ENCODE results near the gene STX8.
"Not testable (repeated sequence)": the region's sequence is repeated elsewhere in the genome, so short reads cannot be mapped to it uniquely, and the experiment has no call there.

STX8 gene, protein sequence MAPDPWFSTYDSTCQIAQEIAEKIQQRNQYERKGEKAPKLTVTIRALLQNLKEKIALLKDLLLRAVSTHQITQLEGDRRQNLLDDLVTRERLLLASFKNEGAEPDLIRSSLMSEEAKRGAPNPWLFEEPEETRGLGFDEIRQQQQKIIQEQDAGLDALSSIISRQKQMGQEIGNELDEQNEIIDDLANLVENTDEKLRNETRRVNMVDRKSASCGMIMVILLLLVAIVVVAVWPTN

DNA sequence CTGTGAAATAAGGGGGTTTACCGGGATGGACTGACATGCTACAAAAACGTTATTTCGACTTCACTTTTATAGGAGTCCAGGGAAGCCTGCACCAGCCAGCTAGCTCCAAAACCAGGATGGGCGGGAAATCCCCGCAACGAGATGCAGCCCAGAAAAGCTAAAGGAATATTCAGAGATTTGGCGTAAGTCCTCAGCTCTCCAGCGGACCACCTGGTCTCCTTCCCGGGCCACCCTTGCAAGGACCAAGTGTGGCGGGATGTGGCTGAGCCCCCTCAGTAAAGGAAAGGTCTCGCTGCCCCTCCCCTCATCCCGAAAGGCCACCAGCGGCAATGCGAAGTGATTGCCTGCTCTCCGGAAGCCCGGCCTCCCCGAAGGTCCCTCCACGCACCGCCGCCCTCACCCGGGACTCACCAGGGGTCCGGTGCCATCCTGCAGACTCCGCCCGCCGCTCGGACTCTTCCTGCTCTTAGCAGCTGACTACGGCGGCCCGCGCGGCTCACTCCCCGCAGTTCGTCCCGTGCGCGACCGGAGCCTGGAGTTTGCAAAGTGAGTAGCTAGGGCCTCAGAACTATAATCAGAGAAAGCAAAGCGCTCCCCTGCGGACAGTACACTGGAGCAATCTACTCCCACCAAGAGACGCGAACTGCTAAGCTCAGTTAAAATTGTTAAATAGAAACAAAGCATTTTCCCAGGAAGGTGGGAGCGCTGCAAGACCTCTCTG, at the start of gene STX8:
STX8 (minus strand) TSS at position 440 of the 721 bp plus-strand sequence; CDS start at position 428, 12 bp downstream.
- peak; percentile 13 for DNase-seq

DNA sequence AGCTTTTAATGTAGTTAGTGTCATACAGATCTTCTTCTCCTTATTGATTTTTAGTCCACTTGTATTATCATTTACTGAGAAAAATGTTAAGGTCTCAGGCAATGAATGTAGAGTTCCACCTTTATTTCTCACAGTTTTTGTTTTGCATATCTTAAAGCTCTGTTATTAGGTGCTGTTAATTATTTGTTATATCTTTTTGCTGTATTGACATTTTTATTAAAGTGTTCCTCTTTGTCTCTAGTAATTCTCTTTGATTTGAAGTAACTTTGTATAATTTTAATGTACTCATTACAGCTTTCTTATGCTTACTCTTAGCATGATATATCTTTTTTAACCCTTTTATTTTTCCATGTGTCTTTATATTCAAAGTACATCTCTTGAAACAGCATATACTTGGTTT, 47.3 kb upstream of the STX8 start:
- DNase-seq, result no peak

DNA sequence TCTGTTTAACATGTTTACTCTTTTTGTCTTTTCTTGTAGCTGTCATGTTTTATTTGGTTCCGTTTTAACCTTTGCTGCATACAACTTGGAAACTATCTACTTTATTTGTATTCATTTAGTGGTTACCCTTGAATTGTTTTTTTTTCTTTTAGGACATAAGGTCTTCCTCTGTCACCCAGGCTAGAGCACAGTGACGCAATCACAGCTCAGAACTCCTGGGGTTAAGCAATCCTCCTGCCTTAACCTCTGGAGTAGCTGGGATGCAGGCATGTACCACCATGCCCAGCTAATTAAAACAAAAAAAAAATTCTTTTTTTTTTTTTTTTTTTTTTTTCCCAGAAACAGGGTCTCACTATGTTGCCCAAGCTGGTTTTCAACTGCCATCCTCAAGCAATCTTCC, 39.9 kb upstream of the STX8 start:
- no peak for DNase-seq

DNA sequence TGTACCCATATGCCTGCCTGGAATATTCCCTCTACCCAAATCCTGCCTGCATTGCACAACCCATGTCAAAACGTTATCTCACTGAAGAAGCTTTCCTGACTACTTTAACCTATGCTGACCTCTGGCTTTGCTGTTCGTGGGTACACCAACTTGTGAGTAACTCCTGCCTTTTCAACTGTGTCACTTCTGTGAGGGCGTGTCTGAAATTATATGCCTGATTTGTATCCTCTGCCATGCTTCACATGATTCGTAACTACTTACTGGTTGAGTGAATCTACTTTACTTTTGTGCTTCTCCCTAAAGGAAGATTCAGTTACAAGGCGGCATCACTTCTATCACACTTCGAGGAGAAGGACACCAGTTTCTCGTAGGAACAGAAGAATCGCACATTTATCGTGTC, 36.4 kb upstream of the STX8 start:
- no peak for DNase-seq

DNA sequence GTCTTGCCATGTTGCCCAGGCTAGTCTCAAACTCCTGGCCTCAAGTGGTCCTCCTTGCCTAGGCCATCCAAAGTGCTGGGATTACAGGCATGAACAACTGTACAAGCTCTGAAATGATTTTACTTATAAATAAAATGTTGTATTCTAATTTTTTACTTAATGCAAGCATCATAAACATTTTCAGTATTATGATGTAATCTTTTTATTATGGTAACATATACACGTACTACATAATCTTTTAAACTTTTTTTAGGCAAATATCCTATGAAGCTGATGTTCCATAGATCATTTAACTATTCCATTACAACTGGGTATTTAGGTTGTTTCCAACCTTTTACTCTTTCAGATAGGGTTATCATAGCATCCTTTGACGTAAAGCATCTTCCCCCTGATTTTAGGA, 35.9 kb upstream of the STX8 start:
- DNase-seq, result no peak

DNA sequence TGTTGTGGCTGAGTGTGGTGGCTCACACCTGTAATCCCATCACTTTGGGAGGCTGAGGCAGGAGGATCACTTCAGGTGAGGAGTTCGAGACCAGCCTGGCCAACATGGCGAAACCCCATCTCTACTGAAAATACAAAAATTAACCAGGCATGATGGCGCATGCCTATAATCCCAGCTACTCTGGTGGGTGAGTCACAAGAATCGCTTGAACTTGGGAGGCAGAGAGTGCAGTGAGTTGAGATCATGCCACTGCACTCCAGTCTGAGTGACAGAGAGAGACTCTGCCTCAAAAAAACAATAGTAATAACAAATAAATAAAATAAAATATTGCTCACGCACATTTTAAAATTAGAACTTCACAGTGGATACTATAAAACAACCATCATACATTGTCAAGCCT, 31.4 kb upstream of the STX8 start:
- not testable (repeated sequence) for DNase-seq

DNA sequence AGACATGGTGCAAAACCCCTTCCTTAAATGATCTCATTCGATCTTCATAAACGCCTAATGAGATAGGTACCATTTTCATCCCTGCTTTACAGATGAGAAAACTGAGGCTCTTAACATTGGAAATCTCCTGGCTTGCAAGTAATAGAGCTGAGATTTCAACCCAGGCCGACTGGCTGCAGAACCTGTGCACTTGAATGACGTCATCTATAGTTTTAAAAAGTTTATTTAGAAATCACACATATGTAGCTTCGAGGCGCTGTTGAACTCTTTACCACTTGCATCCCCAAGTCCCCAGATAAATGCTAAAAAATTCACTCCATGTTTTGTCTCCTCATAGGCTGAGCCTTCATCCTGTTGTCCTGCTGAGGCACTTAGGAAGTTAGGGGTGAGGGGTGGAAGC, 30.8 kb upstream of the STX8 start:
- no peak for DNase-seq

DNA sequence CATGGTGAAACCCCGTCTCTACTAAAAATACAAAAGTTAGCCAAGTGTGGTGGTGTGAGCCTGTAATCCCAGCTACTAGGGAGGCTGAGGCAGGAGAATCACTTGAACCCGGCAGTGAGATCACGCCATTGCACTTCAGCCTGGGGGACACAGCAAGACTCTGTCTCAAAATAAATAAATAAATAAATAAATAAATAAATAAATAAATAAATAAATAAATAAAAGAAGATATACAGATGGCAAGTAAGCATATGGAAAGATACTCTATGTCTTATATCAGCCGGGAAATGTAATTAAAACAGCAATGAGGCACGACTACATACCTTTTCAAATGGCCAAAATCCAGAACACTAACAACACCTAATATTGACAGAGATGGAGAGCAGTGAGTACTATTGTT, 29.0 kb upstream of the STX8 start:
- not testable (repeated sequence) for DNase-seq

DNA sequence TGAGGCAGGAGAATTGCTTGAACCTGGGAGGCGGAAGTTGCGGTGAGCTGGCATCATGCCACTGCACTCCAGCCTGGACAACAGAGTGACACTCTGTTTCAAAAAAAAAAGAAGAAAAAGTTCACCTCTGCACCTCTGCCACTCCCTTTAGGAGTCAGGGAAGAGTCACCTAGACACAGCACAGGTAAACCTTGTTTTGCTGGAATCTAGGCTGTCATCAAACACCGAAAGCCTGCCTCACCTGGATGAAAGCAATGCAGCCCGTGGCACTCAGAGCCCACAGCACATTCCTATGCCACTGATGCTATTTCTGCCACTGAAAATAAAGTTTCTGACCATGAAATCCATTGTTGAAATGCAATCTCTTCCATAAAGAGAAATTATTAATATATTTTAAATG, 23.0 kb upstream of the STX8 start:
- DNase-seq, result no peak

DNA sequence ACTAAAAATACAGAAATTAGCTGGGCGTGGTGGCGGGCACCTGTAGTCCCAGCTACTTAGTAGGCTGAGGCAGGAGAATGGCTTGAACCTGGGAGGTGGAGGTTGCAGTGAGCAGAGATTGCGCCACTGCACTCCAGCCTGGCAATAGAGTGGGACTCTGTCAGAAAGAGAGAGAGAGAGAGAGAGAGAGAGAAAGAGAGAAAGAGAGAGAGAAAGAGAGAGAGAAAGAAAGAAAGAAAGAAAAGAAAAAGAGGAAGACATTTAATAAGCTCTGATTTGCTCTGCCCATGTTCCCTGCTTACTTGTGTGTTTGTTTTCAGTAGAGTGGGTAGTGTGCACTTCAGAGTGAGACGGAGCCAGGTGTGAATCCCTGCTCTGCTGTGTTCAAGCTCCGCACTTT, 22.0 kb upstream of the STX8 start:
- not testable (repeated sequence) for DNase-seq

DNA sequence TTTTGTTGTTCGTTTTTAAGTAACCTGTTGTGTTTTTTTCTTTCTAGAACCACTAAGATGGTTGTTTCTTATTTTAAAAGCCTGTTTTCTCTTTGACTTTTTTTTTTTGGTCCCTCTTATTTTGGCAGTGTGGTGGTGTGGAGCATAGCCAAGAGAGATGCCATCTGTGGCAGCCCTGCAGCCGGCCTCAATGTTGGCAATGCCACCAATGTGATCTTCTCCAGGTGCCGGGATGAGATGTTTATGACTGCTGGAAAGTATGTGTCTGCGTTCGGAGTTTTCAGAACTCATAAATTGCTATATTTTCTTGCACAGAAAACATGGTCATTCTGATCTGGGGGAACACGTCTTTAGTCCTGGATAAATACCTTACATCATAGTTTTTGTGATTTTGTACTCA, 18.4 kb upstream of the STX8 start:
- no peak for DNase-seq

DNA sequence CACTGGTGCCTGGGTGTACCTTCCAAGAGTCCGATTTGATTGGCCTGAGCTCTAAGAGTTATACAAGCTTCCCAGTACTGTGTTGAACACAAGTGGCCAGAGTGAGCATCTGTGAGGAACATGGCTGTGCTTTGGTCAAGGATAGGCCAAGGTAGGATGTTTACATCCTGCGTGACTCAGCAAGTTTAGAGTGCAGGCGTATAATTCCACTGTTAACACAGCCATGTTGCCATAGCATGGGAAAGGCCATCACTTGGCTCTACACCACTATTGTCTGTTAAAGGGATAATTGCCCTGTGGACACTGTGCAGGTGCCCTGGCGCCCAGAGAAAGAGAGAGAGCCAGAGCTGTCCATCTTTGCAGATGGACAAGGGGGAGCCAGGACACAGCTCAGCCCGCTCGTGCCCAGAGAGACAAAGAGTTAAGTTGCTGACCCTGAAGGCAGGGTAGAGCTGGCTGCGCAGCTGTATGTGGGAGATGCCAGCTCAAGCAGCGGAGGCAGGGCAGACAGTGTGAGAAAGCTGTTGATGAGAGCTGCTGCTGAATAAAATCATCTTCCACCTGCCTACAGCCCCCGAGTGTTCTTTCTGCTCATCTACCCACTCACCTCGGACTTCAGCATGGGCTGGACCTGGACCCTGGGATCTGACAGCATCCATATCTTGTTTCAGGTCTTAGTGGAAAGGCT, 12.5 kb upstream of the STX8 start:
- DNase-seq, result no peak

DNA sequence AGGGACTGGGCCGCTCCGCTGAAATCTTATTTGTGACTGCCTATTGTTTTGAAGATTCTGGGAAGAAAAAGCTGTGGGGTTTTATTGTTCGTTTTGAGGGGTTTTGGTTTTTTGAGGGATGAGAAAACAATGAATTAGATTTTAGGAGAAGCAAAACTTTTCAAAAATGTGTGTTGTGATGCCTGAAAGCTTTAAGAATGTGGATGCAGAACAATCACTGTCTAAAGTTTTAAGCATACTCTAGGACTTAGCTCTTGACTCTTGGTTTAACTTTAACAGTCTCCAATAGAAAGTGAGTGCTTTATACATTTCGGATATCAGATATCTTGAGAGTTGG, 1.7 kb upstream of the STX8 start:
- no peak for DNase-seq

DNA sequence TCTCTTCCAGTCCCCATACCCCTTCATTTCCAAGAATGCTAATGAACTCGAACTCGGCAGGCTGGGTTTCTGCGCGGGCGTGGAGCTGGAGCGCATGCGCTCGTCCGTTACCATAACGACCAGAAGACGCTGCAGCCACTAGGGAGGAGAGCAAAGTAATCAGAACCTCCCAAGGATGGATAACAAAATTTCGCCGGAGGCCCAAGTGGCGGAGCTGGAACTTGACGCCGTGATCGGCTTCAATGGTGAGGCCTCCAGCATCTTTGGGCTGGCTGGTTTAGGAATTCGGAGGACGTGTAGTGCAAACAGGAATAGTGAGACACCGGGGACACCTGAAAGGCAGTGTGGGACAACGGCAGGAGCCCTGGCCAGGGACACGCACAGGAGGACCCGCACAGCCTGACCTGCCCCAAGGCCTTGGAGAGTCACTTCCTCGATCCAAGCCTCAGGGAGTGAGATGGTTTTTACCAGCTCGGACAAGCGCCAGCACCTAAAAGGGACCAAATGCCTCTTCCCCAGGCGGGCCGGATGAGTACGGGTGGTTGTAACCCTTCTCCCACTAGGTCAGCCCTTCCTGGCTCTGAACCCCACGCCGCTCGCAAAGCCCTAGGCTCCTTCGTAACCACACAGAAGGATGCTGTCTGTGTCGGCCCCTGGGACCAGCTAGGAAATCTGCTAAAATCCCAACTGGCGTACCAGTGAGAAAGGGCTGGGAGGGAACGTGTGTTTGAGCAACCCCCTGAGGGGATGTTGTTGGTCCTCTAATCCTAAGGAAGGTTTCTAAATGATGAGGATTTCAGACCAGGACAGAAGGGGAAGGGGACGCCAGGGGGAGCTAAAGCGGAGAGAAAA, 1.1 kb upstream of the STX8 start, which contains the start of gene CFAP52:
CFAP52 (plus strand) TSS at position 122 of the 852 bp plus-strand sequence; CDS start at position 176, 54 bp downstream.
- DNase-seq, result peak; percentile 12

DNA sequence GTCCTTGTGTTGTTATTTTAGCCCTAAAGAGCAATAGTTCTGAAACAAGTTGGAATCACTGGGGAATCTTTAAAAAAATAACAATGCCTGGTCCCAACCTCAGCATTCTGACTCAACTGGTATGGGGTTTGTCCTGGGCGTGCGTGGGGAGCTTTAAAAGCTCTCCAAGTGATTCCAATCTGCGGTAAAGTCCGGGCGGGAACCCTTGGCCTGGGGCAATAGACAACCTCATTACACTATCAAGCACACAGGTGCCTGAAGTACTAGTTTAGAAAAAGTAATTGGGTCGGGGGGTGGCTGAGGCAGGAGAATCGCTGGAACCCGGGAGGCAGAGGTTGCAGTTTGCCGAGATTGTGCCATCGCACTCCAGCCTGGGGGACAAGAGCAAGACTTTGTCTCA, 4.4 kb downstream of the STX8 start:
- no peak for DNase-seq

DNA sequence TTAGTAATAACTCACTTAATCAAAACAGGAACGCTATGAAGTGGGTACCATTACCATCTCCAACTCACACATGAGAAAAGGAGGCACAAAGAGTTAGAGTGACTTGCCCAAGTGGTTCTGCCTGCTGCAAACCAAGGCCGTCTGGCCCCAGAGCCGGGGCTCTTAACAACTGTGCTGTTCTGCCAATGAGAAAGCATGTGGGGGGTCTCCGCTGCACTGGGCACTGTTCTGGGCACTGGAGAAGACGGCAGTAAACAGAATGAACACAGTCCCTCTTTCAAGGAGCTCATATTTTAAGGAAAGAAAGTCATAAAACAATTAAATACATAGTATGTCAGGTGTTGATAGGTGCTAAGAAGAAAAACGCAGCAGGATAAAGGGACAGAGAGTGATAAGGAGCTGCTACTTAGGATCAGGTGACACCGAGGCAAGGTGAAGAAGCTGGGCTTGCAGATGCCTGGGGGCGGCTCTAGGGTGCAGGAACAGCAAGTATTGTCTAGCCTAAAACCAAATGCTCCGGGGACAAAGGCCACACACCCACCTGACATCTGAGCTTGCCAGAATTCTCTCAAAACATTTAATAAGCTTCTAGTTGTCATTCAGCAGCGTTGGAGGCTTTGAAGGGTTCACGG, 6.5 kb downstream of the STX8 start:
- DNase-seq, result no peak

DNA sequence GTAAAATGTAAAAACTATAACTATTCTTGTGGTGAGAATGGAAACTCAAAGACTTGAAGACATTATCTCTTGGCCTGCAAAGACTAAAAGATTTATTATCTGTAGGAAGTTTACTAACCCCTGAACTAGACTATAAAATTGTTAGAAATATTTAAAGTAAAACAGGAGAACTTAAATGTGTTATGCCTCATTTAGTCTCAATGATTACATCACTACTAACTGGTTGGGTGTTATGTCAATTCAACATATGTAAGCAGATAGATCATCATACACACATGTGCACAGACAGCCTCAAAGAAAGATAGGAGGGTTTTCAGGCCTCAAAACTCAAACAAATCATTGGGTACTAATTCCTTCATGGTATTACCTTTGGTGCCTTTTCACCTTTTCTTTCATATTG, 7.6 kb downstream of the STX8 start:
- DNase-seq, result no peak

DNA sequence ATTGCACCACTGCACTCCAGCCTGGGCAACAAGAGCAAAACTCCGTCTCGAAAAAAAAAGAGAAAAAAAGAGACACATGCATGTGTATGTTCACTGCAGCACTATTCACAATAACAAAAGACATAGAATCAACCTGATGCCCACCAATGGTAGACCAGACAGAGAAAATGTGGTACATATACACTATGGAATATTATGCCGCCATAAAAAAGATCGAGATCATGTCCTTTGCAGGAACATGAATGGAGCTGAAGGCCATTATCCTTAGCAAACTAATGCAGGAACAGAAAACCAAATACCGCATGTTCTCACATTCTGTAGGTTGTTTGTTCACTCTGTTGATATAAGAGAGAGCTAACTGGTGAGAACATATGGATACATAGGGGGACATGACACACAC, 8.9 kb downstream of the STX8 start:
- DNase-seq, result not testable (repeated sequence)

DNA sequence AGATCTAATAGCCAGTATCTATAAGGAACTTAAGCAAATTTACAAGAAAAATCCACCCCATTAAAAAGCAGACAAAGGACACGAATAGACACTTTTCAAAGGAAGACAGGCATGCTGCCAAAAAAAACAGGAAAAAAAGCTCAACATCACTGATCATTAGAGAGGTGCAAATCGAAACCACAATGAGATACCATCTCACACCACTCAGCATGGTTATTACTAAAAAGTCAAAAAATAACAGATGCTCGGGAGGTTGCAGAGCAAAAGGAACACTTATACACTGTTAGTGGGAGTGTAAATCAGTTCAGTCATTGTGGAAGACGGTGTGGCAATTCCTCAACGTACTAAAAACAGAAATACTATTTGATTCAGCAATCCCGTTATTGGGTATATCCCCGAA, 9.6 kb downstream of the STX8 start:
- DNase-seq, result no peak

DNA sequence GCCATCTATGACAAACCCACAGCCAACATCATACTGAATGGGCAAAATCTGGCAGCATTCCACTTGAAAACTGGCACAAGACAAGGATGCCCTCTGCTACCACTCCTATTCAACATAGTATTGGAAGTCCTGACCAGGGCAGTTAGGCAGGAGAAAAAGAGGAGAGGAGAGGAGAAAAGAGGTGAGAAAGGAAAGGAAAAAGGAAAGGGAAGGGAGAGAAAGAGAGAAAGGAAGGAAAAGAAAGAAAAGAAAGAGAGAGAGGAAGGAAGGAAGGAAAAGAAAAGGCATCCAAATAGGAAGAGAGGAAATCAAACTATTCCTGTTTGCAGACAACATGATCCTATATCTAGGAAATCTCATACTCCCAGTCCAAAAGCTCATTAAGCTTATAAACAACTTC, 11.5 kb downstream of the STX8 start:
- no peak for DNase-seq

DNA sequence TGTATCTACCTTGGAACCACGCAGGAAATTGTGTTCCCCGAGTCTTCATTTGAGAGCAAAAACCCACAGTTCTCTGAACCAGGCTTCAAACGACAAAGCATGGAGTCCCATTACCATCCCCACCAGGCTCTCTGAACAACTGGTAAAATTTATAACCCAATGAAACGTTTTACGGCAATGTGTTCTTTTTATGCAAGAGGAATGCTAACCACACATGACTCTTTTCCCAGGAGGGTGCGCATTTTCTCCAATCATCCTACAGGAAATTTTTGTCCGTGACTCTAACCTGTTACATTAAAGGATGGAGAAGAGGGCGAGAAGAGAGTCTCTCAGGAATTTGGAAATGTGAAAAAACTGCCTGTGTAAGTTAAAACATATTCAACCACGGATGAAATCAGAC, 17.8 kb downstream of the STX8 start:
- no peak for DNase-seq

DNA sequence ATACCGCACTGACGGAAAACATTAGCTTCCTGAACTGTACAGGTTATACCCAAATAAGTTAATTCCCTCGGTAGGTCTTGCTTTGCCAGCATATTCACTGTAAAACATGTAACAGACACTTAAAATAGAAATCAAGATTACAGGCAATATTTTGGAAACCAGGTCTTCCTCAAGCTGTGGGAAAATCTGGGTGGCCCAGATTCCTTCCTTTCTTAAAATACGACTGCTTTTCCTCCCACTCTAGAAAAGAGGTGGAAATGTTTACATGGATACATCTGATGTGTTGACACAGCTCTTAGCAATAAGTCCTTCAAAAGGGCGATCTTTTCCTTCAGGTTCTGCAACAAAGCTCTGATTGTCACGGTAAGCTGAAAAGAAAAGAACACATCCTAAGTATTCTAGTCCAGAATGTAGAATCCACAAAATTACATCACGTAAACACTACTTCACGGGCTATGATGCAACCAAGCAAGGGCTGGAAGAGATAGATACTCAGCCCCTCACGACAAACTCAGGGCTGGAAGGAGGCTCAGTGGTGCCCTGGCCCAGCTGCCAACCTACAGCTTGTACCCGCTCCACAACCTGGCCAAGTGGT, 18.4 kb downstream of the STX8 start:
- DNase-seq, result no peak

Data from NCI-H774 (cell line).